Stimulated activated memory B cell treated with anti-CD40 and anti-IgM and Interleukin-4, amounts not matched to agents 10 μg/mL and 1 μg/mL and 100 μg/mL, for 72 hours (primary cell): ENCODE measurements around the gene STARD5.

Source experiments
- ATAC-seq: fragments of 150-1000 bp; cut with Tn5 transposase; 2 replicates; pipeline ENCODE4 v1.10.0; 2021
- H3K27ac Mint-ChIP-seq: one replicate; pipeline ENCODE4 v1.8.0; 2022; ENCODE audit warnings: mild to moderate bottlenecking, mixed read lengths
- H3K27me3 Mint-ChIP-seq: one replicate; pipeline ENCODE4 v1.8.0; 2022; ENCODE audit warnings: mixed read lengths
- H3K36me3 Mint-ChIP-seq: one replicate; pipeline ENCODE4 v1.8.0; 2022; ENCODE audit warnings: mixed read lengths
- H3K4me1 Mint-ChIP-seq: one replicate; pipeline ENCODE4 v1.8.0; 2022; ENCODE audit warnings: mixed read lengths
- H3K4me3 Mint-ChIP-seq: one replicate; pipeline ENCODE4 v1.8.0; 2022; ENCODE audit warnings: mild to moderate bottlenecking, moderate library complexity, mixed read lengths
- H3K9me3 Mint-ChIP-seq: one replicate; pipeline ENCODE4 v1.8.0; 2022; ENCODE audit warnings: mixed read lengths

Gene STARD5

DNA sequence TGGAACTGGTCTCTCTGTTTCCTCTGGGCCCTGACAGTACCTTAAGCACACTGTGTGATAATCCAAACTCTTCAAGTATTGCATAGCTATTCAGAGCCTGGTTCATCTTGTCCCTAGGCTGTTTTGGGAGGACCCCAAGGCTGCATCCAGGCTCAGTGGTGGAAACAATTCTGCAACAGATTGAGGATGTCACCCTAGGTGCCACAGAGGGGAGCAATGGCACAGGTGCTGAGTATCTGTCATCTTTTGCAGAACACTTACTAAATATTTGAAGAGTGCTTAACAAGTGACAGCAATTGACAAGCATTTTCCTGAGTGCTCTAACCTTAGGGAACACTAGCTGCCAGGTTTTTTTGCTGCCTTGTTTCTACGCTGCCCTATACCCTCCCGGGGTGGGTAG is 27.8 kb downstream of the STARD5 start:
- no peaks in the 10 kb centered on the region for H3K27me3 Mint-ChIP-seq
- peak overlapping the region; percentile 88 for H3K27ac Mint-ChIP-seq
- H3K4me3 Mint-ChIP-seq, result peak overlapping the region; percentile 97
- peaks cover 91% of the 10 kb centered on the region for H3K4me1 Mint-ChIP-seq
- H3K9me3 Mint-ChIP-seq, result no peaks in the 10 kb centered on the region
- peaks cover 67% of the 10 kb centered on the region for H3K36me3 Mint-ChIP-seq
- no peak for ATAC-seq

DNA sequence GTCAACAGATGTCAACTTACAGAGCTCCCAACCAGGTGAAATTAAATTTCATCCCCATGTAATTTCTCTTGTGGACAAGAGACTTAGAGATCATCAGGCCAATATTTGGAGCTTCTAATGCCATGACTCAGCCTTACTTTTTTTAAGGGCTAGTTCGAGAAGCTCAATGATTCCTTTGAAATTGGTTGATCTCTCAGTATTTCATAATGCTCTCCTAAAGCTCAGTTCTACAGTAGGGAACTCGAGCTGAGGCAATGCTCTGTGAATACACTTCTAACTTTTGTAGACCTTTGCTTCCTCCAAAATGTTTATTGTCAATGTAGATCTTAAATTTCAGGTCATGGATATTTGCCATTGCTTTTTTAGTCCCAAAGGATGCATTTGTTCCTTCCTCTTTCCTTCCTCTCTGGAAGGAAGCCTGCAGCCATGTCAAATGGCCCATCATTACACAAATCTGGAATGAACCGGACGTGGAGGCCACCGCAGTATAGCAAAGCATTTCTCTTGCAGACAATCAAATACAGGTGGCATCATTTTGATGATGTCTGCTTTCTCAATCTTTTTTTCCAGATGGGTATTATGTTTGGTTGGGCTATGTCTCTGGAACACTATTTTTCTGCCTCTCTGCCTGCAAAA is 28.3 kb downstream of the STARD5 start:
- H3K9me3 Mint-ChIP-seq, result no peaks in the 10 kb centered on the region
- no peak for ATAC-seq
- no peaks in the 10 kb centered on the region for H3K27me3 Mint-ChIP-seq
- H3K36me3 Mint-ChIP-seq, result peaks cover 61% of the 10 kb centered on the region
- peak overlapping the region; percentile 88 for H3K27ac Mint-ChIP-seq
- H3K4me3 Mint-ChIP-seq, result peak overlapping the region; percentile 97
- H3K4me1 Mint-ChIP-seq, result peaks cover 88% of the 10 kb centered on the region

DNA sequence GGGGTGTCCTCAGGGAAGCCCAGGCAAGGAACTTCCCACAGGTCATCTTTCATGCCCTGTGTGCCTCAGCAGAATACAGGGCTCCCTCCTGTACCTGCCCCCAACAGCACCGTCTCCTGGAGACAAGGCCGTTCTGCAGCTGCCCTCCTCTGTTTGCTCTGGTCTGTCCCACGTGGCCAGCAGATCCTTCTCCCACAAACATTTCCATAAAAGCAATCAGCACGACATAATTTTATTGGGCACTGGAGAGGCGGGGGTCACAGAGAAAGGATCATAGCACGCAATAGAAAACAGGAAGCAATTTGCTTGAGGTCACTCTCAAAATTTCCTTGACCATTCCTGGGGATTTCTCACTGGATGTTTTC is 29.4 kb downstream of the STARD5 start:
- peak overlapping the region; percentile 88 for H3K27ac Mint-ChIP-seq
- no peaks in the 10 kb centered on the region for H3K27me3 Mint-ChIP-seq
- peaks cover 86% of the 10 kb centered on the region for H3K4me1 Mint-ChIP-seq
- peaks cover 50% of the 10 kb centered on the region for H3K36me3 Mint-ChIP-seq
- peaks cover 2% of the 10 kb centered on the region for H3K9me3 Mint-ChIP-seq
- peak overlapping the region; percentile 97 for H3K4me3 Mint-ChIP-seq
- ATAC-seq, result no peak

DNA sequence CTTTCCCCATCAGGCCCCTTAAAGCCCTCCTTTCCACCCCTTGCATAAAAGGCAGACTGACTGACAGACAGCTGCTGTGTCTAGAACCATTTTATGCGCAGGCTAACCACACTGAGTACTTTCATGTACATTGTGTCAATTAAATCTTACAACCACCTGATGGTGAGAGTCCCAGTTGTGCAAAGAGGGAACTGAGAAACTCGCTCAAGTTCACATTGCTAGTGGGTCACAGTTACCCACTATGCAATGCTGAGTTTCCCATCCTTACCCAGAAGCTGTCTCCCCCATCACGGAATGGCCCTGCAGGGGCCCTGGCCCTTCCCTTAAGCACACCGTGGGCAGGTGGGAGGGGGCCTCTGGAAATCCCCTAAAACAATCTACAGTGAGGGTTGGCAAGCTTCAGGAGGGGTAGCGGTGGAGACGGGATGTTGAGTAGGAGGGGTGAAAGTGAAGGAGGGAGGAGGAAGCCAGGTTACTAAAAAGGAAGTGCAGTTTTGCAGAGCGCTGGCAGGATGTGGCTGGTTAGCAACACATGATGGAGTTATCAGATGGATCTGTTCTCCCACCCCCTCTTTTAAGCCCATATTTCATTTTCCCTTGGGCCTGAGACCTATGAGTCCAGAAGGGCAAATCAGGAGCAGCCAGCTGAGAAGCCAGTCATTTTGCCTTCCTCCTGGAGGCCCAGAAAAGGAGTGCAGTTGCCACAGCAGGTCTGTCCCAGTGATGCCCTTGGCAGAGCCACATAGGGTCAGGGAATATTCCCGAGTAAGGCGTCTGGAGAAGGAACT is 30.0 kb downstream of the STARD5 start:
- Mint-ChIP-seq H3K4me3 (peak overlapping the region; percentile 97), H3K36me3 (peaks cover 44% of the 10 kb centered on the region), H3K4me1 (peaks cover 86% of the 10 kb centered on the region), H3K27me3 (no peaks in the 10 kb centered on the region), H3K27ac (peak overlapping the region; percentile 88), H3K9me3 (peaks cover 2% of the 10 kb centered on the region)
- ATAC-seq, result peak; percentile 90

DNA sequence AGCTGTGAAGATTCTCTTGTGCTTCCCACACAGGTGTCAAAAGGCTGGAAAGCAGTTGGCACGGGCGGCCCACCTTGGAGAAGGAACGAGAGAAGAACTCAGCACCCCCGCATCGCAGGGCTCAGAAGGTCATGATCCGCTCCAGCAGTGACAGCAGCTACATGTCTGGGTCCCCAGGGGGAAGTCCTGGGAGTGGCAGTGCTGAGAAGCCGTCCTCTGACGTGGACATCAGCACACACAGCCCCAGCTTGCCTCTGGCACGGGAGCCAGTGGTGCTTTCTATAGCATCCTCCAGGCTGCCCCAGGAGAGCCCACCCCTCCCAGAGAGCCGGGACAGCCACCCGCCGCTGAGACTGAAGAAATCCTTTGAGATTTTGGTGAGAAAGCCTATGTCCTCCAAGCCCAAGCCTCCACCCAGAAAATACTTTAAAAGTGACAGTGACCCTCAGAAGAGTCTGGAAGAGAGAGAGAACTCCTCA is 31.4 kb downstream of the STARD5 start:
- Mint-ChIP-seq H3K27ac (peak overlapping the region; percentile 88), H3K36me3 (peaks cover 31% of the 10 kb centered on the region), H3K4me3 (peak overlapping the region; percentile 97), H3K27me3 (no peaks in the 10 kb centered on the region), H3K9me3 (peaks cover 2% of the 10 kb centered on the region), H3K4me1 (peaks cover 86% of the 10 kb centered on the region)
- ATAC-seq, result peak; percentile 84

DNA sequence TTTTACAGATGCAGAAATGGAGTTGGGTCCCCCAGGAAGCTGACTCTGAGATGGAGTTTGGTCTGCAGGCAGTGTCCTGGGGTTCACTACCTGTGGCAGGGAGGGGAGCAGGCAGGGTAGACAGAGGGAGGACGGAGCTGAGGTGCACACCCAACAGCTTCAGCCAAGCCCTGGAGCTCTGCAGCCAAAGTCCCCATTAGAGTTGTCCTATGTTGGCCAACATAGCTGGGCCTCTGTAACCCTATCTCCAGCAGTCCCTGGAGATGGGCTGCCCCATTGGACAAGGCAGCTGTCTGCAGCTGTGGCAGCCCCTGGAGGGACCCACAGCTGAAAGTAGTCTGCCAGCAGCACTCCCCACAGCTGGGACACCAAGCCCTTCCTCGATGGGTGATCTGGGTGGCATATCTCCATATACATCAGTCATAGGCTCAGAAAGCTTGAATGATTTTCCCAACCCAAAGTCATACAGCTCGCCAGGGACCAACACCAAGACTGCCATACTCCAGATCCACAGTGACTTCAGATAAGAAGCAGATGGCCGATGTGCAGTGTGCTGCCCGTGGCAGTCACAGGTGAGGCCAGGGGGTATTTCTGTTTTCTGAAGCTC is 31.9 kb downstream of the STARD5 start:
- H3K27ac Mint-ChIP-seq, result peak overlapping the region; percentile 88
- peaks cover 4% of the 10 kb centered on the region for H3K9me3 Mint-ChIP-seq
- peaks cover 86% of the 10 kb centered on the region for H3K4me1 Mint-ChIP-seq
- peak overlapping the region; percentile 97 for H3K4me3 Mint-ChIP-seq
- ATAC-seq, result peak; percentile 0
- H3K36me3 Mint-ChIP-seq, result peaks cover 28% of the 10 kb centered on the region
- no peaks in the 10 kb centered on the region for H3K27me3 Mint-ChIP-seq

DNA sequence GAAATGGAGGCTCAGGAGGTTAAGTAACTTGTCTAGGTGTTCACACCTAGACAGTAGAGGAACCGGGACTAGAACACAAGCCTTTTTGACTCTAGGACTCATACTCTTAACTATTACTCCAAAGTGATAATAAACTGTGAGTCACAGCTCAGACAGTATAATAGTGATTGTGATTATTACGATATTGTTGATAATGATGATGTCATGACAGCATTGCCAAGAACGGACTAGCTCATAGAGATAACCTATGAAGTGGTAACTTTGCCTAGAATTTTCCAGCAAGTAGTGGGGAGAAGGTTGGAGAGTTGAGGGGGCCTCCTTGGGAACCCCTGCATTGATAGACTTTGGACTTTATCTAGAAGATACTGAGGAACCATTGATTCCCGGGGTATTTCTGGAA is 34.0 kb downstream of the STARD5 start:
- peaks cover 6% of the 10 kb centered on the region for H3K9me3 Mint-ChIP-seq
- H3K27me3 Mint-ChIP-seq, result no peaks in the 10 kb centered on the region
- H3K27ac Mint-ChIP-seq, result peak overlapping the region; percentile 98

DNA sequence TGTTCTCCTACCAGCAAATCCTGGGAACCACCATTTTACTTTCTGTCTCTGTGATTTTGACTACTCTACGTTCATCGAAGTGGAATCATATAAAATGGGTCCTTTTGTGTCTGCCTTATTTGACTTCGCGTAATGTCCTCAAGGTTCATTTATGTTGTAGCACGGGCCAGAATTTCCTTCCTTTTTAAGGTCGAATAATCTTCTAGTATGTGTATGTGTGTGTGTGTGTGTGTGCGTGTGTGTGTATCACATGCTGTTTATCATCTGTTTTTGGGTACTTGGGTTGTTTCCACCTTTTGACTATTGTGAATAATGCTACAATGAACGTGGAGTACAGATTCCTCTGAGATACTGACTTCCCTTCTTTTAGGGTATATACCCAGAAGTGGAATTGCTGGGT is 35.3 kb downstream of the STARD5 start:
- peaks cover 10% of the 10 kb centered on the region for H3K36me3 Mint-ChIP-seq
- H3K4me3 Mint-ChIP-seq, result peak overlapping the region; percentile 13
- H3K9me3 Mint-ChIP-seq, result peaks cover 6% of the 10 kb centered on the region
- H3K4me1 Mint-ChIP-seq, result peaks cover 81% of the 10 kb centered on the region
- no peak for ATAC-seq
- H3K27ac Mint-ChIP-seq, result peak overlapping the region; percentile 98
- no peaks in the 10 kb centered on the region for H3K27me3 Mint-ChIP-seq

More for the DNA sequence above, 34.0 kb downstream of the STARD5 start:
- peaks cover 86% of the 10 kb centered on the region for H3K4me1 Mint-ChIP-seq
- H3K36me3 Mint-ChIP-seq, result peaks cover 14% of the 10 kb centered on the region
- H3K4me3 Mint-ChIP-seq, result no peak overlapping the region
- no peak for ATAC-seq

DNA sequence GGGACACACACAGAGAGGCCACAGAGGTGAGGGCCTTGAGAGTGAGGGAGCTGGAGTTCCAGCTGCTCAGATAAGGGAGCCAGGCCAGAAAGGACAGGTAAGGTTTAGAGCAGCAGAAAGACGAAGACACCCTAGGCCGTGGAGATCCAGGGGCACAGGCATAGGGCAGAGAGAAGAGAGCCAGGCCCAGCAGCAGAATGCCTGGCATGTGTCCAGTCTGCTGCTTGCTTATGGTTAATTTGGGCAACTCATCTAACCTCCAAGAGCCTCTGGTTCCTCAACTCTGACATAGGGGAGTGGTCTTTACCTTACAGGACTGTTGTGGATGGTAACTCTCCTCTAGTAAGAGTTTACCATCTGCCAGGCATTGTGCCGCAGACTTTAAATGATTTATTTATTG is 35.9 kb downstream of the STARD5 start:
- no peak overlapping the region for H3K4me3 Mint-ChIP-seq
- peak overlapping the region; percentile 98 for H3K27ac Mint-ChIP-seq

DNA sequence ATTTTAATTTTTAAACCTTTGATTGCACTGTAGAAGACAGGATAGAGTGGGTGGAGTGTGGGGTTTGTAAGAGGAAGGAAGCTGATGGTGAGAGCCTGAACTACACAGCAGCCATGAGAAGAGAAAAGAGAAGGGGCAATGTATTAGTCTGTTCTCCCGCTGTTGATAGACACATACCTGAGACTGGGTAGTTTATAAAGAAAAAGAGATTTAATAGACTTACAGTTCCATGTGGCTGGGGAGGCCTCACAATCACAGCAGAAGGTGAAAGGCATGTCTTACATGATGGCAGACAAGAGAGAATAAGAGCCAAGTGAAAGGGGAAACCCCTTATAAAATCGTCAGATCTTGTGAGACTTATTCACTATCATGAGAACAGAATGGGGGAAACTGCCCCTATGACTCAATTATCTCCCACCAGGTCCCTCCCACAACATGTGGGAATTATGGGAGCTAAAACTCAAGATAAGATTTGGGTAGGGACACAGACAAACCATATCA is 37.3 kb downstream of the STARD5 start:
- Mint-ChIP-seq H3K9me3 (peaks cover 6% of the 10 kb centered on the region), H3K36me3 (peaks cover 5% of the 10 kb centered on the region), H3K4me3 (peak overlapping the region; percentile 66), H3K27me3 (no peaks in the 10 kb centered on the region), H3K4me1 (peaks cover 77% of the 10 kb centered on the region), H3K27ac (peak overlapping the region; percentile 98)
- ATAC-seq, result peak; percentile 91

More for the DNA sequence above, 35.9 kb downstream of the STARD5 start:
- Mint-ChIP-seq H3K27me3 (no peaks in the 10 kb centered on the region), H3K4me1 (peaks cover 81% of the 10 kb centered on the region), H3K36me3 (peaks cover 10% of the 10 kb centered on the region), H3K9me3 (peaks cover 6% of the 10 kb centered on the region)
- no peak for ATAC-seq

DNA sequence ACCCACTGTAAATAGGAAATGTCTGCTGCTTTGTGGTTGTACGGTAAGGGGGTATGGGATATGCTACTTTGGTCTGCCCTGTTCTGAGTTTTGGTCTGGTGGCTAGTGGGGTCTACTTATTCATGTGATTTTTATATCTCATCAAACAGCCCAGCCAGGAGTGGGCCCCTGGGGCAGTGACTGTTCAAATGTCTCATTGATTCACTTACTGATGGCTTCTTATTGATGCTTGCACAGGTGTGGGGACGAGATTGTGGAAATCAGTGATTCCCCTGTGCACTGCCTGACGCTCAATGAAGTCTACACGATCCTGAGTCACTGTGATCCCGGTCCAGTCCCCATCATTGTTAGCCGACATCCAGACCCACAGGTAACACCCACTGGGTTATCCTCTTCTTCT is 38.5 kb downstream of the STARD5 start:
- H3K36me3 Mint-ChIP-seq, result peaks cover 5% of the 10 kb centered on the region
- no peaks in the 10 kb centered on the region for H3K27me3 Mint-ChIP-seq
- peaks cover 70% of the 10 kb centered on the region for H3K4me1 Mint-ChIP-seq
- peak overlapping the region; percentile 66 for H3K4me3 Mint-ChIP-seq
- H3K27ac Mint-ChIP-seq, result peak overlapping the region; percentile 98
- peaks cover 6% of the 10 kb centered on the region for H3K9me3 Mint-ChIP-seq
- ATAC-seq, result no peak

DNA sequence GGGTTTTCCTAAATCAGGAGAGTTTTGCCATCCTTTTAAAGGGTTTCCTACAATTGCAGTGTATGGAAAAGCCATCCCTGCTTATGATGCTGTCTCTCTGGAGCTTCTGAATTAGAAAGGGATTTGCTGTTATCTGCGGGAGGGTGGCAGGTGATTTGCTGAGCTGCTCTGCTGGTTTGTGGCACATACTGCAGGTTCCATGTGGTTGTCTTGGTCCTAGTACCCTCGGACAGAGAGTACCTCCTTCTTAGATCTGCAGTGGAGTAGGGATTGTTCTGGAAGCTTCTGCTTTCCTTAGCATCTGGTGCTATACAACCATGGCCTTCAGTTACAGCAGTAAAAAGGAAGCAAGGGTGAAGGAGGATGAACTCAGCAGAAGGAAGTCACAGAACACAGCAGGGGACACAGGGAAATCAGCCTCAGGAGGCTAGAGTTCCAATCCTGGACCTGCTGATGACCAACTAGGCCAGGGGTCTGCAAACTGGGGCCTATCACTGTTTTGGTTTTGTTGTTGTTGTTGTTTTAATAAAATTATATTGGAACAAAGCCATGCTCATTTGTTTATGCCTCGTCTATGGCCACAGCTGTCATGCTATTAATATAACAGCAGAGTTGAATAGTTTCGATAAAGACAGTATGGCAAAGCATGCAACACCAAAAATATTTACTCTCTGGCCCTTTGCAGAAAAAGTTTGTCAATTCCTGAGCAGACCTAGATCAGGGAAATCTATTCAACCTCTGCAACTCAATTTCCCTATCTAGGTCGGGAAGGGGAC is 39.5 kb downstream of the STARD5 start:
- Mint-ChIP-seq H3K4me1 (peaks cover 68% of the 10 kb centered on the region), H3K36me3 (peaks cover 5% of the 10 kb centered on the region), H3K27ac (peak overlapping the region; percentile 98), H3K4me3 (peak overlapping the region; percentile 66), H3K27me3 (no peaks in the 10 kb centered on the region), H3K9me3 (peaks cover 4% of the 10 kb centered on the region)
- ATAC-seq, result no peak

DNA sequence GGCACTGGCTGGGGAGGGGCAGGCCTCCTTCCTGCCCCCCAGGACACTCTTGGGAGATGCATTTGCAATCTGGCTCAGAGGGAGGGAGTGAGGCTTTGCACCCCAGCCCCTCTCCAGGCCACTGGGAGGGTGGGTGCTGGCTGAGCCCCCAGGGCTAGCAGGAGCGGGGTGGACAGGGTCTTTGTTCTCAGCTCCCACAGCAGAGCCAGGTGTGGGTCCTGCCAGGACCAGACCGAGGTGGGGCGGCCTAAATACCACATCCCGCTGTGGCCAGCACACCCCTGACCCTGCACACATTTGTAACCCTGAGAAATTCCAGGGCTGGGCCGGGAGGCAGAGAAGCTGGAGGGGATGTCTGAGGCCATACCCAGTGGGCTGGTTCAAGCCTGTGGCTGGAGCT is 41.0 kb downstream of the STARD5 start:
- H3K27ac Mint-ChIP-seq, result no peak overlapping the region
- peaks cover 57% of the 10 kb centered on the region for H3K4me1 Mint-ChIP-seq
- peaks cover 5% of the 10 kb centered on the region for H3K36me3 Mint-ChIP-seq
- H3K4me3 Mint-ChIP-seq, result no peak overlapping the region
- peaks cover 8% of the 10 kb centered on the region for H3K9me3 Mint-ChIP-seq
- ATAC-seq, result no peak
- H3K27me3 Mint-ChIP-seq, result no peaks in the 10 kb centered on the region

DNA sequence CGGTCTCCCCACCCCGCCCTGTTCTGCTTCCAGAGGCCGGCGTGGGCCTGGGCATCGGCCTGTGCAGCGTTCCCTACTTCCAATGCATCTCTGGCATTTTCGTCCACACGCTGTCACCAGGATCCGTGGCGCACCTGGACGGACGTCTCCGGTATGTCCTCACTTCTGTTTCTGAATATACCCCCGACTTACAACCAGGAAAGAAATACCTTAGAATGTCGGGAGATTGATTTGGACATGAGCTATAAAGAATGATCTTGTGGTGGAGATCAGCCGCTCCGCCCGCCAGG is 41.4 kb downstream of the STARD5 start:
- Mint-ChIP-seq H3K27me3 (no peaks in the 10 kb centered on the region), H3K36me3 (peaks cover 5% of the 10 kb centered on the region), H3K9me3 (peaks cover 8% of the 10 kb centered on the region), H3K27ac (peak overlapping the region; percentile 36), H3K4me1 (peaks cover 54% of the 10 kb centered on the region), H3K4me3 (no peak overlapping the region)
- no peak for ATAC-seq
